Activated naive CD4-positive, alpha-beta T cell treated with anti-CD3 and anti-CD28 coated beads, Interleukin-2, amount 50 U/mL, for 24 hours (primary cell): Measurements from ENCODE around the gene NFKB1.

Experiments used
- H3K27ac Mint-ChIP-seq: one replicate; pipeline ENCODE4 v1.8.0; 2021; ENCODE audit warnings: mild to moderate bottlenecking, mixed read lengths
- H3K27me3 Mint-ChIP-seq: one replicate; pipeline ENCODE4 v1.8.0; 2021; ENCODE audit warnings: mixed read lengths
- H3K36me3 Mint-ChIP-seq: one replicate; pipeline ENCODE4 v1.8.0; 2021; ENCODE audit warnings: mixed read lengths
- H3K4me1 Mint-ChIP-seq: one replicate; pipeline ENCODE4 v1.8.0; 2021; ENCODE audit warnings: mixed read lengths
- H3K4me3 Mint-ChIP-seq: one replicate; pipeline ENCODE4 v1.8.0; 2021; ENCODE audit warnings: mild to moderate bottlenecking, mixed read lengths
- H3K9me3 Mint-ChIP-seq: one replicate; pipeline ENCODE4 v1.8.0; 2021; ENCODE audit warnings: mixed read lengths

The NFKB1 gene

DNA sequence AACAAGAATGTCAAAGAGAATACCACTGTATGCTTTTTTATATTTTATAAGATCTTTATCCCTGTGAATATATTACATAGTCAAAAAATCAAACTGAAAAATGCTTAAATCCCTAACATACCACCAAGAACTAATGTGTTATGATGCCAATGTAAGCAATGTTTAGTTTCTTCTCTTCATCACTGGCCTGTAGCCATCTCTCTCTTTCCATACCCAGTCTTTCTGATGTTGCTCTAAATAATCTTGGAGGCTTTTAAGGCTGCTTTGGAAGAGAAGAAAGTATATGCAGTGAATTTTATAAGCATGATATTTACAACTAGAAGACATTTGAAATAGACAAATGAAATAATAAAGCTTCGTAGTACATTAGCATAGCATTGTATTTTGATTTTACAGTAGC lies 82.9 kb downstream of the NFKB1 start:
- Mint-ChIP-seq H3K27me3 (no peaks in the 10 kb centered on the region), H3K4me3 (no peak overlapping the region), H3K4me1 (peaks cover 85% of the 10 kb centered on the region), H3K36me3 (peaks cover 55% of the 10 kb centered on the region), H3K27ac (peak overlapping the region; percentile 42), H3K9me3 (no peaks in the 10 kb centered on the region)

DNA sequence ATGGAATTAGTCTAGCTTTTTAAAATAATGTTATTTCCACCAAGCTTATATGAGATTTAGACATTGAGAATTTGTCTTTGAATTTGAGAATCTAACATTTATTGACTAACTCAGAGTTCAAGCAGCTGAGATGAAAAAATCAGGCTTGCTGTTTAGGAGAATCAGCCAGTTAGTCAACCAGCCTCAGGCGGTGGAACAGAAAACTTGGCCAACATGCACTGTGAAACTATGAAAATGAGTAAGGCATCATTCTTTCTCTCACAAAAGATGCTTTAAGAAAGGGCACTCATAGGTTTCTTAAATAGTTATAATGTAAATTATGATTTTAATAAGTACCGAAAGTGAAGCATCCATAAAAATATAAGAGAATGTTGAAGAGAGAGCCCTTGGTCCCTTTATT lies 84.2 kb downstream of the NFKB1 start:
- H3K9me3 Mint-ChIP-seq, result no peaks in the 10 kb centered on the region
- peak overlapping the region; percentile 68 for H3K27ac Mint-ChIP-seq
- peaks cover 59% of the 10 kb centered on the region for H3K36me3 Mint-ChIP-seq
- H3K4me3 Mint-ChIP-seq, result peak overlapping the region; percentile 31
- H3K4me1 Mint-ChIP-seq, result peaks cover 85% of the 10 kb centered on the region
- H3K27me3 Mint-ChIP-seq, result no peaks in the 10 kb centered on the region

DNA sequence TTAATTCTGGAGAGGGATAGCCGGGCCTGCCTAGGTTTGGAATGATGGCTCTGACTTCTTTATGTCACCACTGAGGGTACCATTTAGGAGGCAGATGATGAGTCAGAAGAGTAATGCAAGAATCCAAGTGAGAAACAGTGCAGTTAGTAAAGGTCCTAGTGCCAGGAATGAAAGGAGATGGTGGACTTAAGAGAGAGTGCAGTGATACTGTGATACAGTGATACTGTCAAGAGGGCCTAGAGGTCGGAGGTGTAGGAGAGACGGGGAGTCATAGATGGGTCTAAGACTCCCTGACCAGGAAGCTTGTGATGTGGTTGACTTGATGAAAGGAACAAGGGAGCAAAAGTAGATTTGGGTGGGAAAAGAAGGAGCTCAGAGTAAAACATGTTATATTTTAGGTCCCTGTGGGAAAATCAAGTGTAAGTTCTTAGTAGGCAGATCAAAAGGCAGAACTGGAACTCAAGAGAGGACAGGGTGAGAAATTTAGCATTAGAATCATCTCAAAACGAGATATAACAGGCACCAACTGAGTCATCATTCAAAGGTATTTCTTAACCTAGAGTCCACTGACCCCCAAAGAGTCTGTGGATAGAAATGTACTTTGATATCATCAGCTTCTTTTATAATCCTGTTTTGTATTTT lies 85.0 kb downstream of the NFKB1 start:
- Mint-ChIP-seq H3K27ac (peak overlapping the region; percentile 68), H3K36me3 (peaks cover 64% of the 10 kb centered on the region), H3K4me1 (peaks cover 86% of the 10 kb centered on the region), H3K27me3 (no peaks in the 10 kb centered on the region), H3K9me3 (no peaks in the 10 kb centered on the region), H3K4me3 (peak overlapping the region; percentile 31)

DNA sequence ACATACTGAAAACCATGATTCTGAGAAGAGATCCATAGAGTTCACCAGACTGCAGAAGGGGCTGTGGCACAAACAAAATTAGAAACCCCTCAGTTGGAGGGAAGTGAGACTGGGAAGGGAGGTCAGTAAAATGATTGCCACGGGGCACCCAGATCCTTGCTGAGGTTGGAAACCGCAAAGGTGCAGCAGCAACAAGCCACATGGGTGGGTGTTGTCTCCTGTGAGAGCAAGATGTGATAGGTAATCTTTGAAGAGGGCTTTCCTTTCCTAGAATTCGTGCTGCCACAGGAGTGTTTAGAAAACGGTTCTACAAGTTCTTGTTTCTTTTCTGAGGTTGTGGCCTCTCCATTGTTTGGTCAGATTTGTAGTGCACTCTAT lies 85.5 kb downstream of the NFKB1 start:
- Mint-ChIP-seq H3K27me3 (no peaks in the 10 kb centered on the region), H3K4me3 (peak overlapping the region; percentile 31)

DNA sequence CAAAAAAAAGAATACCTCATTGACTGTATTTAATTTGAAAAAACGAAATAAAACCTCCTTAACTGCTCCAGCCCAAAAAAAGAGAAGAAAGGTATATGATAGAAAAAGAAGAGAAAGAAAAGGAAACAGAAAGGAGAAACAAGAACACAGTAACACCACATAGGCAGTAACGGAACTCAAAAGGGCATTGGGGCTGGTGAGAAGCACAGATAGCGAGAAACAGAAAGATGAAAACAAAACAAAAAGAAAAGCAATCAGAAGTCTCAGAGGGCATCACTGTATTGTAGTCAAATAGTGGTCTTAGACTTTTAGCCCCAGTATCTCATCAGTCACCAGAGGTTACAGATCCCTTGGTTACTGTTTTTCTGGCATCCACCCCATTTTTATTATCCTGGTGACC lies 88.6 kb downstream of the NFKB1 start:
- Mint-ChIP-seq H3K9me3 (no peaks in the 10 kb centered on the region), H3K27me3 (no peaks in the 10 kb centered on the region), H3K36me3 (peaks cover 75% of the 10 kb centered on the region), H3K27ac (peak overlapping the region; percentile 88), H3K4me3 (peak overlapping the region; percentile 34), H3K4me1 (peaks cover 96% of the 10 kb centered on the region)

More for the DNA sequence above, 85.5 kb downstream of the NFKB1 start:
- peak overlapping the region; percentile 68 for H3K27ac Mint-ChIP-seq
- H3K9me3 Mint-ChIP-seq, result no peaks in the 10 kb centered on the region
- peaks cover 65% of the 10 kb centered on the region for H3K36me3 Mint-ChIP-seq
- H3K4me1 Mint-ChIP-seq, result peaks cover 86% of the 10 kb centered on the region

DNA sequence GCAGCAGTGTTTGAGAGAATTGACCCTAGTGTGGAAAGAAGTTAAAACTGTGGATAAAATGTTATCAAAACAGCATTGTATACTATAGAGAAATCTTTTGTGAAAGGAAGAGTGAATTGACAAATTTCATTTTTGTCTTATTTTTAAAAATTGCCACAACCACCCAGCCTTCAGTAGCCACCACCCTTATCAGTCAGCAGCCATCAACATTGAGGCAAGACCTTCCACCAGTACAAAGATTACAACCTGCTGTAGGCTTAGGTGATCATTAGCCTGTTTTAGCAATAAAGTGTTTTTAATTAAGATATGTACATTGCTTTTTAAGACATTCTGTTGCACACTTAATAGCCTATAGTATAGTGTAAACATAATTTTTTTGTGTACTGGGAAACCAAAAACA lies 91.1 kb downstream of the NFKB1 start:
- Mint-ChIP-seq H3K27me3 (no peaks in the 10 kb centered on the region), H3K9me3 (no peaks in the 10 kb centered on the region), H3K4me1 (peaks cover 93% of the 10 kb centered on the region), H3K36me3 (peaks cover 74% of the 10 kb centered on the region), H3K27ac (peak overlapping the region; percentile 91), H3K4me3 (peak overlapping the region; percentile 19)

DNA sequence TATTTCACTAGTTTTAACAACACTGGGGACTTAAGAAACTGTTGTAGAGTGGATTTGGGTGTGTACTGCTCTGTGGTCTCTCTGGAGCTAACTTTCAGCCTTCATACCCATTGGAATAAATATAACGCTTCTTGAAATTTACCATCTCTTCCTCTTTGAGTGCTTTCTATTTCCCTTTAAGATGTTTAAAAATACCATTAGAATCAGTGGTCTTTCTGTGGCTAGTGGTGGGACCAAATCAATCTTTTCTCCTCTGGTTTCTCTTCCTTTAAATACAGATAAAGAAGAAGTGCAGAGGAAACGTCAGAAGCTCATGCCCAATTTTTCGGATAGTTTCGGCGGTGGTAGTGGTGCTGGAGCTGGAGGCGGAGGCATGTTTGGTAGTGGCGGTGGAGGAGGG lies 92.0 kb downstream of the NFKB1 start:
- Mint-ChIP-seq H3K4me3 (no peak overlapping the region), H3K27me3 (no peaks in the 10 kb centered on the region), H3K9me3 (no peaks in the 10 kb centered on the region), H3K36me3 (peaks cover 74% of the 10 kb centered on the region), H3K4me1 (peaks cover 93% of the 10 kb centered on the region), H3K27ac (peak overlapping the region; percentile 89)

DNA sequence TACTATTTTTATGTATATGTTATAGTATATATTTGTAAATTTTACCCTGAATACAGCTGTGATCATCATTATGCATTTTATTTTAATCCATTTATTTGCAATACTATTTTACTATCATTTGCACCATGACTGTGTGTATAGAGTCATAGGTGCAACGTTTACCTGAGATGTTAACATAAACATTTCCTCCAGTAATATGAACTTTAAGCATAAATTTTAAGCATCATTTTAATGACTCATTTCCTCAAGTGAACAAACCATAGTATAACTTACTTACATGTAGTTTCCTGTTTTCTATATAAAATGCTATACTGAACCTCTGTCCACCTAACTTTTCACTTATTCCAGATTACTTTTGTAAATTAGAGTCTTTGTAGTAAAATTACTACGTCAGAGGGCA lies 92.8 kb downstream of the NFKB1 start:
- Mint-ChIP-seq H3K27me3 (no peaks in the 10 kb centered on the region), H3K4me1 (peaks cover 93% of the 10 kb centered on the region), H3K27ac (peak overlapping the region; percentile 67), H3K36me3 (peaks cover 77% of the 10 kb centered on the region), H3K9me3 (no peaks in the 10 kb centered on the region), H3K4me3 (no peak overlapping the region)

DNA sequence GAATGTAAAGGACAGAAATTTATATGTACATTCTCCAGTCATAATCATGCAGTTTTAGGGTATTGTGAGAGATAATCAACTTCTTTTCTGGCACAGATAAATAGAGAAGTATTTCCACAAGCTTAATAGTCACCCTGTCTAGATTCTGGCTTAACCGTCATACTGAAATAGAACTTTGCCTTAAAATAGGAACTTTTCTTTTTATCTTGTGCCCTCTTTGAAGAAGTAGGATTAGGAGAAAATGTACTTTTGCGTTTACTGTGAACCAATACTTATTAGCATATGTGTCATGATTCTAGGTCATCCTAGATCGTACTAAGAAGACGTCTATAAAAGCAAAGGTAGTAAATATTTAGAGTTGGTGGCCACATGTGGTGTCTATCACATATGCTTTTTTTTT lies 95.4 kb downstream of the NFKB1 start:
- Mint-ChIP-seq H3K27ac (peak overlapping the region; percentile 81), H3K36me3 (peaks cover 70% of the 10 kb centered on the region), H3K9me3 (no peaks in the 10 kb centered on the region), H3K27me3 (no peaks in the 10 kb centered on the region), H3K4me3 (no peak overlapping the region), H3K4me1 (peaks cover 94% of the 10 kb centered on the region)

DNA sequence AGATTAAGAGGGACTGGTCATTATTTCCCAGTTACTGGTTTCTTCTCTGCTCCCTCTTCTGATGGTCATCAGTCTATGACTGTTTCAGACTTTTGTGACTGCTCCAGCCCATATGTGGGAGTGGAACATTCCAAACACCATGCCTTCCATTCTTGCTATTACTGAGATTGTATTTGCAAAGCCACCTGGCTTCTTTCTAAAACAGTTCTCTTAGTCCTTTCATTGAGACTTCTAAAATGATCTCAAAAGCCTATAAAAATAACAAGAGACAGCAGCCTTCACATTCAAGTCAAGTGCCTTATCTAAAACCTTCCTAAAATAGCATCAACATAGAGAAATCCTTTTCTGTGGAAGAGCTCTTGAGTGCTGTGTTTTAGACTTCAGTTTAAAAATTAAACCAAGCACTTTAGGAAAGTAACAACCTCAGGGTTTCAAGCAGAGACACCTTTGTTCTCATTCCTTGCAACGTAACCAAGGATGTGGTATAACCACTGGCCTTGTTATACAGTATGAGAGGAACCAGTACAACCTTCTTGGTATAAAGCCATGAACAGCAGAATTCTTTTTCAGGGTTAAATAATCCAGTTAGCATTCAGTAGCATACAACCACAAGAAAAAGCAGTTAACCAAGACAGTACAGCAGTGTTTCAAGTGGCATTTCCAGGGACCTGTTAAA lies 97.1 kb downstream of the NFKB1 start:
- Mint-ChIP-seq H3K27me3 (no peaks in the 10 kb centered on the region), H3K27ac (peak overlapping the region; percentile 91), H3K4me1 (peaks cover 83% of the 10 kb centered on the region), H3K4me3 (peak overlapping the region; percentile 66), H3K9me3 (no peaks in the 10 kb centered on the region), H3K36me3 (peaks cover 61% of the 10 kb centered on the region)

DNA sequence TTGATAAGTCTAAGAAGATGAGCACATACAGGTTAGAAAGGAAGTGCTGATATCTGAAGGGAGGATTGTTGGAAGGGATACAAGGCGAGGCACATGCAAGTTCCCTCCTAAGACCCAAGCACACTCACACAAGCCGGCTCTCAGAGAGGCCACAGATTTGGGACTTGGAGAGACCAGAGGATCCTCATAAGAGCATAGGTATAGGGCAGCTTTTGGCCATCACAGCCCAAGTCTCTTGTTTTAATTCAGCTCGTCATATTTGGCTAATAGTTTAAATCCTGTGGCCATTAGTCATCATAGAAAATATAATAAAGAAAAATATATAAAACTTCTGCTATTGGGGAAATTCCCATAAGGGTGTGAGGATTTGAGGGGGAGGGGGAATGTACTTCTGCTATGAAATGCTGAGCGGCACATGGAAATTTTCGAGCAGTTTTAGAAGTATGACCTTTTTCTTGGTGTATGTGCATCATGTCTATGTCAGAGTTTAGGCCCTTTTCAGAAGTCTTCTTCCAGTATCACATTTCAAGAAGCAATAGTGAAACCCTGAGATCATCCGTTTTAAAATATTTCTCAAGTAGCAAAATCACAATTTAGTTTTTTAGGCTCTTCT lies 97.7 kb downstream of the NFKB1 start:
- Mint-ChIP-seq H3K4me3 (peak overlapping the region; percentile 66), H3K9me3 (no peaks in the 10 kb centered on the region), H3K36me3 (peaks cover 65% of the 10 kb centered on the region), H3K27me3 (no peaks in the 10 kb centered on the region), H3K27ac (peak overlapping the region; percentile 91), H3K4me1 (peaks cover 85% of the 10 kb centered on the region)

DNA sequence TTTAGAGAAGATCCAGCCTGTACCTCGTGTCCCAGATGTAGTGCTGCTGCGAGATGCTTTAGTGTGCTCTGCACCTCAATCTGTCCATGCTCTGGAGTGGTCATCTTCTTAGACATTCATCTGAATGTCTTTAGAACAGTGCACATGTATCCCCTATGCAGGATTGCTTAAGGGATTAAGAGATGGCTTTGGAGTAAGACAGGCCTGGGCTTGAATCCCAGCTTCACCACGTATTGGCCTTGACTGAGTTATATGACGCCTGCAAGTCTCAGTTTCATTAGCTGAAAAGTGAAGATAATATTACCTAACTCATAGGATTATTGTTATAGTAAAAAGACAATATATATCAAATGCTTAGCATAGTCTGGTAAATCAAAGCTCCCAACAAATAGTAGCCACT lies 98.3 kb downstream of the NFKB1 start:
- H3K4me3 Mint-ChIP-seq, result peak overlapping the region; percentile 40
- H3K27me3 Mint-ChIP-seq, result no peaks in the 10 kb centered on the region
- H3K36me3 Mint-ChIP-seq, result peaks cover 62% of the 10 kb centered on the region
- H3K27ac Mint-ChIP-seq, result peak overlapping the region; percentile 91
- no peaks in the 10 kb centered on the region for H3K9me3 Mint-ChIP-seq
- H3K4me1 Mint-ChIP-seq, result peaks cover 79% of the 10 kb centered on the region

DNA sequence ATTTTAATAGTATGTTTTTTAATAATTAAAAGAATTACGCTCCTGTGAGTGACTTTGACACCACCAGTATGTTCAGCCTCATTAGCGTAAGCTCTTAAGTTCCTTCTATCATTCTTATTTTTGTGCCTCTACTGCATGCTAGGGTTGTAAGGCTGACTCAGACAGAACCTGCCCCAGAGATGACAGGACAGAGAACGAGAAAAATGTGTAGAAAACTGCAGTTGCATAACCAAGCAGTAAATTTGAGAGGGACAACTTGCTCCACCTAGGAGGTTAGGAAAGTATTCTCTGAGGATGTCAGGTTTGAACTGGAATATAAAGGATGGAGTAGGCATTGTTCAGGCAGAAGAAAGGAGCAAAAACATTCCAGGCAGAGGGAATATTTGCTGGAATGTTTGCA lies 98.7 kb downstream of the NFKB1 start:
- H3K9me3 Mint-ChIP-seq, result no peaks in the 10 kb centered on the region
- H3K27ac Mint-ChIP-seq, result peak overlapping the region; percentile 66
- no peaks in the 10 kb centered on the region for H3K27me3 Mint-ChIP-seq
- H3K4me3 Mint-ChIP-seq, result peak overlapping the region; percentile 15
- peaks cover 64% of the 10 kb centered on the region for H3K36me3 Mint-ChIP-seq
- H3K4me1 Mint-ChIP-seq, result peaks cover 76% of the 10 kb centered on the region

DNA sequence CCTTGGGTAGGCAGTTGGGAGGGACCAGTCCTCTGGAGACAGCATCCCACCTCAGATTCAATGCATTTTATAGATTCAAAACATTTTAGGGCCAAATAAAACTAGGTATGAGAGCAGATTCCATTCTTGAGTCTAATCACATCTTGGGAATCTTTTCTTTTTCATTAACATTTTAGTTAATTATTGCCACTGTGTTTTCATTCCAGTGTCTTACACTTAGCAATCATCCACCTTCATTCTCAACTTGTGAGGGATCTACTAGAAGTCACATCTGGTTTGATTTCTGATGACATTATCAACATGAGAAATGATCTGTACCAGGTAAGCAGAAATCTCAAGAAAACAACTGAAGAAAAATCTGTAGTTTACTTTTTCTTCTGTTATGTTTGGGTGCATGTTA lies 99.5 kb downstream of the NFKB1 start:
- peak overlapping the region; percentile 39 for H3K4me3 Mint-ChIP-seq
- no peaks in the 10 kb centered on the region for H3K27me3 Mint-ChIP-seq
- H3K36me3 Mint-ChIP-seq, result peaks cover 62% of the 10 kb centered on the region
- peak overlapping the region; percentile 66 for H3K27ac Mint-ChIP-seq
- peaks cover 72% of the 10 kb centered on the region for H3K4me1 Mint-ChIP-seq
- no peaks in the 10 kb centered on the region for H3K9me3 Mint-ChIP-seq

DNA sequence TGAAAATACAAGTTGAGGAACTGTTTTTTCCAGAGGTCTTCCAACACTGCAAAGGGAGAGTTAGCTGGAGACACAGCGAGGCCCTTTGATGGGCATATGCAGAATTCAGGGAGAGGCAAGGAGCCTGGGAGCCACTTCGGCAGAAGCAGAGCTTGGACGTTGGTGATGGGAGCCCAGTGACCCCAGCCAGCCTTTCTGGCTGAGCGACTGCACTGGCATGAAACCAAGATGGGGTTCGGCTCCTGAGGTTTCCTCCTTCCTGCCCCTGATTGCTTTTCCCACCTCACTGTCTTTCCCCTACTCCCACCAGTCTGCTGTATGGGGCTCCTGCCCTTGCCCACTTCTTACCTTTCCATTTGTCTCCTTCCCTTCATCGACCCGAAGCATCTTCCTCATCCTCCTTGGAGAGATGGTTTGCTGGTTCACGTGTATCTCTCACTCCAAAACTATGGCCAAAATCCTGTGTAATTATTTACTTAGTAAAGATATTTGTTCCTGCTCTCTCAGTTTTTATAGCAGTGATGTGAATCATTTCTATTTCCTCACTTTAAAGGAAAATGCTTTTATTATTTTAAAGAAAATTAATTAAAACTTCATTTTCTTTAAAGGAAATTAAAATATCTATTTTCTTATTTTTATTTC lies 100.5 kb downstream of the NFKB1 start:
- Mint-ChIP-seq H3K9me3 (no peaks in the 10 kb centered on the region), H3K4me3 (no peak overlapping the region), H3K27ac (peak overlapping the region; percentile 63), H3K27me3 (no peaks in the 10 kb centered on the region), H3K36me3 (peaks cover 56% of the 10 kb centered on the region), H3K4me1 (peaks cover 64% of the 10 kb centered on the region)
